DMS 273 (cell line): Measurements from ENCODE around the gene MPZL2.
A peak's percentile ranks its signal among the peaks of the same experiment; 100 is the strongest.

Experiments used
- DNase-seq: peaks from one replicate; lab custom pipeline; 2025; ENCODE audit not compliant: unreplicated experiment; lab: John Stamatoyannopoulos, UW

The MPZL2 gene

GRCh38 chr11:118223570-118223969 is 40.5 kb downstream of the MPZL2 start:
- DNase-seq = no peak

DNA sequence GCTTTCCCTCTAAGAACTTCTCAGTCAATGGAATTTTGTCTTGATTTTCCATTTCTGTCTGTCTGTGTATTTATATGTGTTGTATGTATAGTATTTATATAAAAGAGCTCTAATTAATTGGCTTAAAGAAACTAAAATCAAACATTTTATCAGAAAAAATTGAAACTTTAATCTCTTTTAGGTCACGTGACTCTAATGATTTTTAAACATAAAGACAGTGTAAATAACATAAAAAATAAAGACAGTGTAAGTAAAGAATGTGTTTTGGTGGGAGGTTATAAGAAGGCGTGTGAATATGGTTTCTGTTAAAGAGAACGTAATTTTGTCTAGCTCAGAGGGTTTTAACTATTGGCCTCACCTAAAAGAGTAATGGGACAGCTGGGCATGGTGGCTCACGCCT is 41.7 kb downstream of the MPZL2 start:
- no peak for DNase-seq

DNA sequence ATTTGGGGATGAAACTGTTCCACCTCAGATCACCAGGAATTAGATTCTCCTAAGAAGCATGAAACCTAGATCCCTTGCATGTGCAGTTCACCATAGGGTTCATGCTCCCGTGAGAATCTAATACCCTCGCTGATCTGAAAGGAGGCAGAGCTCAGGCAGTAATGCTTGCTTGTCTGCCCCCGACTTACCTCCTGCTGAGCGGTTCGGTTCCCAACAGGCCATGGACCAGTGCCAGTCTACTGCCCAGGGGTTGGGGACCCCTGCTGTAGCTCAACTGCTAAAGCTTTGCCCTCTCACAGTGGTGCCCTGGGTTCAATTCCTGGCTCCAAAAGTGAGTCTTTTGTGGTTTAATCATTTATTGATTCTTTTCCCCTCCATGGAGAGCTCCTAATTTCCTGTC is 42.7 kb downstream of the MPZL2 start:
- DNase-seq = no peak

- DNase-seq = no peak
Observed at GRCh38 chr11:118219732-118220131, 44.4 kb downstream of the MPZL2 start.

GRCh38 chr11:118219244-118219643 is 44.9 kb downstream of the MPZL2 start:
- no peak for DNase-seq

GRCh38 chr11:118217575-118217974 is 46.5 kb downstream of the MPZL2 start:
- no peak for DNase-seq

- peak; percentile 3 for DNase-seq
Observed at GRCh38 chr11:118216621-118217481, 47.2 kb downstream of the MPZL2 start.

GRCh38 chr11:118215765-118216164 is 48.3 kb downstream of the MPZL2 start:
- DNase-seq = no peak

- DNase-seq = no peak
Observed at GRCh38 chr11:118215262-118215661, 48.8 kb downstream of the MPZL2 start.

DNA sequence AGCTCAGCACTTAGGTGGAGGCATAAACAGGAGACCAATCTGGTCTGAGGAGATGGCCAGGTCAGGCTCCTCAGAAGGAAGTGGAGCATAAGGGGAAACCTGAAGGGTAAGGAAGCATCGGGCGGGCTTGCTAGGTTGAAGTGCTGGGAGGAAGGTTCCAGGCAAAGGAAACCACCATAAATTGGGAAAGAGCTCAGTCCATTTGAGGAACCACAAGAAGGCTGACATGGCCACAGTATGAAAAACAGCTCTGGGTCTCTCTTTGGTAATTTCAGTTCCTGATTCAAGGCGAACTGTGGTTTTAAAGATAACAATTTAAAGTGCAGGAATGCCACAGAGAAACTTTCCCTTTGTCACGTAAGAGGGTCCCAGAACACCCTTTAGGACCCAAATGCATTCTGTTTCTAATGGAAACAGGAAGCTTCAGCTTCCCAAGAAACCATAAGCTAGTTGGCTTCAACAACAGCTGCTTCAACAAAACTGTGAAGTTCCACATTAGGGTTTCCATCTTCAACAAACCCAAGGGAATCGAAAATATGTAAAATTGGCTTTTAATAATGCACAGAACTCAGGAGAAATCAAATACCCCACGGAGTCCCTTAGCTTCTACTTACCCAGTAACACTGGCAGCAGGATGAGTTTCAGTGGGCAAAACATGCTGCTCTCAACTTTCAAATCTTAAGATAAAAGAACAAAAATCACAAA is 49.7 kb downstream of the MPZL2 start:
- no peak for DNase-seq

DNA sequence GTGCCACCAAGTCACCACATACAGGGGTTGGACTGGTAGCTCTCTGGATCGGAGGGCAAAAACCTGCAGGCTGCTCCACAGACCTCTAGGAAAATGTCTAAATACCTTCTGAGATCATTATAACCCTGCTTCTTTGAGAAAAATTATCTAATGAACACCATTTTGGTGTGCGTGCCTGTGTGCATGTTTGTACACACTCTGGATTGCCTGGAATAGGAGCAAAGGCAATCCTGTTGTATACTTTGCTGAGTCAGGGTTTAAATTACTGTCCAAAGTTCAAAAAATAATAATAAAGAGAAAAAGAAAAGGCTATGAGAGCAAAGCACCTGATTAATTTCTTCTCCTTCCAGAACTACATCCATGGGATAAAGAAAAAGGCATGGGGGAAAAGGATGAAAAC is 50.3 kb downstream of the MPZL2 start:
- no peak for DNase-seq

DNA sequence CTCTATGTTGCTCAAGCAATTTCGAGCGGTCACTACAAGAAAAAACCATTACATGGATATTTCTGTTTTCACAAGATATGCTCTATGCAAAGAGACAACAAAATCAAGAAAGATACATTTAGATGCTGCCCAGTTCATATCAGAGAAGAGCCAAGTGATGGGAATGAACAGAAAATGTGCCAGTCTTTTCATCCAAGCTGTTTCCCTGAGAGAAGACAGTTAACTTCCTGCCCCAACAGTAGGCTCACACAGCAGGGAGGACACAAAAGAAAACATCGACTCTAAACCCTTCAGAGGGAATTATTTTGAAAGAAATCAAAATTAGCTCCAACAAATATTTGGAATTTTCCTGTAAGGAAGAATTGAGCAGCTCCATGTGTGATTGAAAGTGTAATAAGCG is 50.9 kb downstream of the MPZL2 start:
- no peak for DNase-seq

DNA sequence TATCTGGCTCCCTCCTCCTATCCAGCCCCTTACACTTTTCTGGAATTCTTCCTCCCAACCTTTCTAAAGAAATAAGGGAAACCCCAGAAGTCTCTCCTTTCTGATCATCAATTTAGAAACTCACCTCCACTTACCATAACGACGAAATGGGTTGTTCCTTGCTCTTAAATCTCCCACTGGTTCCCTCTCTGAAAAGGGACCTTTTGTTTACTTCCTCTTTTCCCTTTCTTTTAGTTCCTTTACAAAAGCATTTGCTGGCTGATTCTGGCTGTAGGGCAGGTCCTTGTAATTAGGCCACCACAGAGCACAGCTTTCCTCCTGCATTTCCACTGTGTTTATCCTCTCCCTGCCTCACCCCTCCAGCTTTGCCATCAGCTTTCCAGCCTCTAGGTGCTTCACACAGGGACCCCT is 51.3 kb downstream of the MPZL2 start:
- no peak for DNase-seq

GRCh38 chr11:118212131-118212725 is 51.9 kb downstream of the MPZL2 start:
- DNase-seq = no peak

- DNase-seq = no peak
Observed at GRCh38 chr11:118211006-118211405, 53.1 kb downstream of the MPZL2 start.

GRCh38 chr11:118210323-118210722 is 53.8 kb downstream of the MPZL2 start:
- no peak for DNase-seq

DNA sequence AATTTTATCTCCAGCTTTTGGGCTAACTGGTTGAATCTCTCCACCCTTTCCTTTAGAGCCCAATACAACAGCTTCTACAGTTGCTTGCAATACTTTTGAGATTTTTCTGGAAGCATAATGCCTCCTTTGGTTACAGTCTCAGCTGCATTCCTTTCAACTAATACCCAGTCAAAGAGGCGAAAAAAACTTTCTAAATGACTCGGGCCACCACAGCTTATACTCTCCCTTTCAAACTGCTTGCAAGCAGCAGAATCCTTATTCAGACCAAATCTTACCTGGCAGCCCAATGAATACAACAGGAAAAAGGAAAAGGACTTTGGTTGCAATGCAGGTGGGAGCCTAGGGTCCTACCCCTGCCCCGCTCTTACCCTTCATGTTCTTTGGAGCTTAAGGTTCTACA is 55.1 kb downstream of the MPZL2 start:
- DNase-seq = no peak

- DNase-seq = no peak
Observed at GRCh38 chr11:118207079-118207478, 57.0 kb downstream of the MPZL2 start.

DNA sequence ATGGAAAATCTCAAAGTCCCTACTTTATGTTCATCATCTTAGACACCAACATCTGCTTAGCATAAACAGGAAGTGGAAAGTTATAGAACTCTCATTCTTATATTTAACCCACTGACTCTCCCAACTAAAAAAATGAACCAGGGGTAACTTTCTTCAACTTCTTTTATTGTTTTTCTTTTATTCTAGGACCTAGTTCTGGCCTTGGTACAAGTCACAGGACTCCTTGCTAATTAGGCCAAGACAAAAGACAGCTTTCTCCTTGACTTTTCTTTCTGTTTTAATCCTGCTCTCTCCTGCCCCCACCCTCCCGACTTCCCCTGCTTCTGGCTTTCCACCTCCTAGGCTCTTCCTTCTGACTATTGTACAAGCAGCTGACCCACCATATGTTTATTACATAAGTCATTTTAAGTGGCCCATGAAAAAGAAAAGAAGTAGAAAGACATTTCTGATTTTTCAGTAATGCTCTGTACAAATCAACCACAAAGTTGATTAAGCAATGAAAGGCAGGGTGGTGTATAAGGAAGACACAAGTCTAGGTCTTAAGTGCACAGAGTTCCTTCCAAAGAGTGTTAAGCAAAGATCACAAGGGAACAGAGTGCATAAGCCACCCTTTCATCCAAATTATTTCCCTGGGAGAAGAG is 57.6 kb downstream of the MPZL2 start:
- peak; percentile 8 for DNase-seq

DNA sequence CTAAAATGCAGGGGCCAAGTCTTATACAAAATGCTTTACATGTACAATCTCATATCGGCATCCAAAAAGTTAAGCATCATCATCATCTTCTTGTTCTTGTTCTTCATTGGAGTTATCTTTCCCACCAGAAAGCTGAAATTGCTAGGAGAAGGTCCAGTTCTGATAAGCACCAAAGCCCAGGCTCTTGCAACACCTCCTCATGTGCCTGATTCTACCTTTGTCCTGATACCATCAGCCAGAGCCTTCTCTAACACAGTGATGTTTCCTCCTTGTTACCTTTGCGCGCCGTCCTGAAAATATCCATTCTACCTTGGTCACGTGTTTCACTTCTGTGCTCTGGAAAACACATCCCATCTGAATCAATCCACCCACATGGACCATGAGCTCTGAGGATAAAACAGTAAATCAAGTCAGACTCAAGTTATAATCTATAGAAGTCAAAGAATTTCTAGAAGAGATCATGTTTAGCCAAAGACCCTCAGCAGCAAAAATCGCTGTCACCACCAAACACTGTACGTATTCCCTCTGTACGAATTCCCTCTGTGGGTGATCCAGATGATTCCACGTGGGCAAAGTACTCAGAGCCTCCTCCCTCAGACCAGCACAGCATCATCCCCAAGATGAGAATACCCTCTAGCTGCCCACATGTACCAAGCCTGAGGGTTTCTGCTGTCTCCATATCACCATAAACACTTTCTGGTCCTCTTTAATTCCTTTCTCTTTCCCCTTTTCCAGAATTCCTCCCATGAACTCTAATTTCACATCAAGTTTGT is 58.3 kb downstream of the MPZL2 start:
- no peak for DNase-seq
